ENCODE data around the gene AKAP1. TPM values are rescaled to one million over a fixed set of nuclear protein-coding genes. Genes with fewer than 3 reads are reported as not detected.
A peak's percentile ranks its signal among the peaks of the same experiment; 100 is the strongest.

Gene AKAP1, protein sequence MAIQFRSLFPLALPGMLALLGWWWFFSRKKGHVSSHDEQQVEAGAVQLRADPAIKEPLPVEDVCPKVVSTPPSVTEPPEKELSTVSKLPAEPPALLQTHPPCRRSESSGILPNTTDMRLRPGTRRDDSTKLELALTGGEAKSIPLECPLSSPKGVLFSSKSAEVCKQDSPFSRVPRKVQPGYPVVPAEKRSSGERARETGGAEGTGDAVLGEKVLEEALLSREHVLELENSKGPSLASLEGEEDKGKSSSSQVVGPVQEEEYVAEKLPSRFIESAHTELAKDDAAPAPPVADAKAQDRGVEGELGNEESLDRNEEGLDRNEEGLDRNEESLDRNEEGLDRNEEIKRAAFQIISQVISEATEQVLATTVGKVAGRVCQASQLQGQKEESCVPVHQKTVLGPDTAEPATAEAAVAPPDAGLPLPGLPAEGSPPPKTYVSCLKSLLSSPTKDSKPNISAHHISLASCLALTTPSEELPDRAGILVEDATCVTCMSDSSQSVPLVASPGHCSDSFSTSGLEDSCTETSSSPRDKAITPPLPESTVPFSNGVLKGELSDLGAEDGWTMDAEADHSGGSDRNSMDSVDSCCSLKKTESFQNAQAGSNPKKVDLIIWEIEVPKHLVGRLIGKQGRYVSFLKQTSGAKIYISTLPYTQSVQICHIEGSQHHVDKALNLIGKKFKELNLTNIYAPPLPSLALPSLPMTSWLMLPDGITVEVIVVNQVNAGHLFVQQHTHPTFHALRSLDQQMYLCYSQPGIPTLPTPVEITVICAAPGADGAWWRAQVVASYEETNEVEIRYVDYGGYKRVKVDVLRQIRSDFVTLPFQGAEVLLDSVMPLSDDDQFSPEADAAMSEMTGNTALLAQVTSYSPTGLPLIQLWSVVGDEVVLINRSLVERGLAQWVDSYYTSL
- total RNA-seq = 10 to 100 TPM; 27.0 to 29.8 TPM

DNA sequence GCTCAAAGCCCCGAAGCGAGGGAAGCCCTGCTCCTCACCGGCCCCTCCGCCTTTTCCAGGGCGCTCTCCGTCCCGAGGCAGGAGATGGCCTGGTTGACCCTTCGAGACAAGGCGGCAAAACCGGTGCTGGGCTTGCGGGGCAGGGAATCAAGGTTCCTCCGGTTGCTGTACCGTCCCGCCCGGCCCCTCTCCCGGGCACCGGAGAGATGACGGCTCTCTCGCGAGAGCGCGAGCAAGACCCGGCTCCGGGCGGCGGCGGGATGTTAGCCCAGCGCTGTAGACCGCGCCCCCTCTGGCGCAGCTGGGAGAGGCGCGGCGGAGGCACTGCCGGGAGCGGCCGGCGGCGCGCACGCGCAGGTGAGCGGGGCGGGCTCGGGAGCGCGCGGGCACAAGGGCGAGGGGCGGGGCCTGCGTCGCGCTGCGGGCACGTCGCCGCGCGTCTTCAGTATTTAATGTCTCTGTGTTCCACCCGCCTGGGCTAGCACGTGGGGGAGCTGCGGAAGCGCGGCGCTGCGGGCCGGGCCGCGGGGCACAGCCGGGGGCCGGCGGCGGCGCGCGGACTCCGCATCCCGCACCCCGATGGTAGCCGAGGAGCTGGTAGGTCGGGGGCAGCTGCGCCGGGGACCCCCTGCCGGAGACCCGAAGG lies at the start of gene AKAP1:
TSS of gene AKAP1 (plus strand) at position 445 of the 646 bp plus-strand sequence. CDS start 20,219 bp downstream, outside the sequence.
- Mint-ChIP-seq H3K36me3 (ENCODE audit: low read depth) (peaks cover 9% of the 10 kb centered on the region), H3K4me1 (peaks cover 44% of the 10 kb centered on the region), H3K4me3 (peak within 1 kb of the TSS; percentile 81), H3K27me3 (no peaks in the 10 kb centered on the region), H3K27ac (peak within 1 kb of the TSS; percentile 87), H3K9me3 (ENCODE audit: low read depth) (no peaks in the 10 kb centered on the region)
- ChIA-PET POLR2A (interaction anchor here (1.6 kb wide), 1 partner anchor 13 kb away, joined by 5 read pairs; no protein-coding TSS in a partner anchor), CTCF (interaction anchor here (0.7 to 1.6 kb wide), 4 partner anchors 12 to 204 kb away, joined by 3 to 5 read pairs (median 3); no protein-coding TSS in a partner anchor)
- intact Hi-C loops (cut with DNase I, micrococcal nuclease) = loop anchor here (1.0 to 10.0 kb wide), 11 partner anchors 107 to 1134 kb away; partner anchors contain the start of genes C17orf67 (in 2 of the 2), MRPS23 (in 2 of the 2), SCPEP1 (in 2 of the 2) and COIL (in 1 of the 2)
- ATAC-seq (peak; percentile 96), DNase-seq (peak; percentile 97)

DNA sequence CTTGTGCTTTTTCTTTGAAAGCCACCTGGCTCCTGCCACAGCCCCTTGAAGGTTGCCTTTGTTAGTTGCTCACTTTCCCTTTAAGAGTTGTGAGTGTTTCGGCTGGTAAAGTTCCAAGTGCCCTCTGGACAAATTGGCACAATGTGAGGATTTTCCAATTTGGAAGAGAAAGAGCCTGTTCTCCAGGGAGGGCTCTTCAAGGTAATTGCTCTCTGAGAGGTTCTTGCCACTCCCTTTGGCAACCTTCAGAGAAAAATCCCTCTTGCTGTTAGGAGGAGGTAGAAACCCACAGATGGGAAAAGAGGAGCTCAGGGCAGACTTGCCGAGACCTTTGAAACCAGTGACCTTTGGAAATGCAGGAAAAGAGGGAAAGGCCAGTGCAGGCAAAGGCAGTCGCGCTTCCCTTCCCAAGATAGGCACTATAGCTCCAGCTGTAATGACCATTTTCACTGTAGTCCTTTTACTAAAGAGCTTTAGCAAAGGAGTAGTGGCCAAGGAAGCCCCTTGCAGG lies 49.0 kb upstream of the AKAP1 start:
- no peaks in the 10 kb centered on the region for H3K9me3 Mint-ChIP-seq (ENCODE audit: low read depth)
- no peaks in the 10 kb centered on the region for H3K4me1 Mint-ChIP-seq
- H3K27me3 Mint-ChIP-seq = peaks cover 29% of the 10 kb centered on the region
- intact Hi-C loops (cut with DNase I, micrococcal nuclease) = no loop called here
- ChIA-PET POLR2A (no interaction called here), CTCF (interaction anchor here (1.2 to 1.4 kb wide), 2 partner anchors 10 to 27 kb away, joined by 3 to 7 read pairs; no protein-coding TSS in a partner anchor)
- H3K27ac Mint-ChIP-seq = no peak overlapping the region
- ATAC-seq (no peak), DNase-seq (no peak)
- no peaks in the 10 kb centered on the region for H3K36me3 Mint-ChIP-seq (ENCODE audit: low read depth)
- no peak overlapping the region for H3K4me3 Mint-ChIP-seq

DNA sequence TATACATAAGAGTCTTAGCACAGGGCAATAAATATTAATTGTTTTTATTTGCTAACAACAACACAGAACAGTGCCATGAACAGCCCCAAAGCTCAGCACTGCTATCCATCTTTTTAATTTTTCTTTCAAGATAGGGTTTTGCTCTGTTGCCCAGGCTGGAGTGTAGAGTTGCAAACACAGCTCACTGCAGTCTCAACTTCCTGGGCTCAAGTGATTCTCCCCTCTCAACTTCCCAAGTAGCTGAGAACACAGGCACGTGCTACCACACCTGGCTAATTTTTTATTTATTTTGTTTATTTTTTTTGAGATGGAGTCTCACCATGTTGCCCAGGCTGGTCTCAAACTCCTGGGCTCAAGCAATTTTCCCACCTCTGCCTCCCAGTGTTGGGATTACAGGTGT lies 47.6 kb upstream of the AKAP1 start:
- H3K27me3 Mint-ChIP-seq = peaks cover 35% of the 10 kb centered on the region

DNA sequence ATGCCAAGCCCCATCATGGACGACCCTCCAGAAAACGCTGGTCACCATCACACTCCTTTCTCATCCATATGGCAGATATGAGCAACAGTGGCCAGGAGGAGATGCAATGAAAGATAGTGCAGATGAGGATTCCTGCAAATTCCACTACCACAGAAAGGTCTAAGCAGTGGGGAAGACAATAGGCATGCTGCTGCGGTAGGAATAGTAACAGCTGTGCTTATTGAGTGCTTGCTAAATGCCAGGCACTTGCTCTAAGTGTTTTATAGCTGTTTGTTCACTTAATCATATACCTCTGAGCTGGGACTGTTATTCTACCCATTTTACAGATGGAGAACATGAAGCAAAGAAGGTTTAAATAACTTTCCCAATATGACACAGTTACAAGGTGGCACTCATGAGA lies 46.6 kb upstream of the AKAP1 start:
- Mint-ChIP-seq H3K9me3 (ENCODE audit: low read depth) (no peaks in the 10 kb centered on the region), H3K4me1 (no peaks in the 10 kb centered on the region), H3K27ac (no peak overlapping the region), H3K4me3 (no peak overlapping the region), H3K36me3 (ENCODE audit: low read depth) (no peaks in the 10 kb centered on the region), H3K27me3 (peaks cover 43% of the 10 kb centered on the region)
- intact Hi-C loops (cut with DNase I, micrococcal nuclease) = no loop called here
- CTCF ChIA-PET = interaction anchor here (1.8 kb wide), 1 partner anchor 29 kb away, joined by 7 read pairs; no protein-coding TSS in a partner anchor
- DNase-seq (no peak), ATAC-seq (no peak)
- POLR2A ChIA-PET = no interaction called here

More for the DNA sequence above, 47.6 kb upstream of the AKAP1 start:
- ChIA-PET CTCF (interaction anchor here (0.6 to 1.8 kb wide), 4 partner anchors 9 to 890 kb away, joined by 3 to 7 read pairs (median 3); no protein-coding TSS in a partner anchor), POLR2A (no interaction called here)
- Mint-ChIP-seq H3K9me3 (ENCODE audit: low read depth) (no peaks in the 10 kb centered on the region), H3K36me3 (ENCODE audit: low read depth) (no peaks in the 10 kb centered on the region), H3K4me3 (no peak overlapping the region), H3K4me1 (no peaks in the 10 kb centered on the region), H3K27ac (no peak overlapping the region)
- no peak for ATAC-seq
- no peak for DNase-seq
- intact Hi-C loops (cut with DNase I, micrococcal nuclease) = no loop called here

DNA sequence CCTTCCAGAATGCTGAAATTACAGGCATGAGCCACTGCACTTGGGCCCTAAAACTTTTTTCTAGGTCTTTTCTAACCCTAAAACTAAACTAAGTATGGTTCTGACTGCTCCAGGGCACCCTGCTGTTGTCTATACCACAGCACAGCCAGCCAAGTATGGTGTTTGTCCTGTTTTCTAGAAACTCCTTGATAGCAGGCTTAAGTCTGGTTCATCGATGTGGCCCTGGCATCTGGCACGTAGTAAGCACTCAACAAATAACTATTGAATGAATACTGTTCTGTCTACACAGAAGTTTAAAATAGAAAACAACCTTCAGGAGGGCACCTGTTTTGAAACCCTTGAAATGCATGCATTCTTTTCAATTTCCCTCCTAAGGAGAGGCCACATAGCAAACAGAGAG lies 44.5 kb upstream of the AKAP1 start:
- Mint-ChIP-seq H3K27me3 (peaks cover 57% of the 10 kb centered on the region), H3K4me3 (no peak overlapping the region), H3K27ac (no peak overlapping the region), H3K4me1 (peaks cover 5% of the 10 kb centered on the region), H3K36me3 (ENCODE audit: low read depth) (no peaks in the 10 kb centered on the region), H3K9me3 (ENCODE audit: low read depth) (no peaks in the 10 kb centered on the region)
- no peak for ATAC-seq
- ChIA-PET CTCF (no interaction called here), POLR2A (interaction anchor here (0.6 kb wide), 1 partner anchor 213 kb away, joined by 12 read pairs; no protein-coding TSS in a partner anchor)
- intact Hi-C loops (cut with DNase I, micrococcal nuclease) = no loop called here
- DNase-seq = no peak

DNA sequence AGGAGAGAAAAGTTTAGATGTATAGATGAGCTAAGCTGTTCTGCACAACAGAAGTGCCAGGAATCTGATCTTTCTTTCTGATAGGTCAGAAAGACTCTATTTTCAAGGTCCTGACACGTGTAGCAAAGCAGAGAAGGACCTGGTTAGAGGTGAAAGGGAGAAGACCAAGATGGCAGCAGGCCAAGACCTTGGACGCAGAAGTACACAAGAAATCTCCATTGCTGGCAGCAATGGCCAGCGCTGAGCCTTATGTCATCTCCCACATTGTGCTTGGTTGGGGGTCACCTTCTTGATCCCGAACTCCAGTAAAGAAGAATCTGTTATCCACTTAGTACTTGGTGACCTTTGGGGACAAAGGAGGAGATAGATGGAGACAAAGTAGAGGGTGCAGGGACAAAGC lies 41.8 kb upstream of the AKAP1 start:
- H3K27me3 Mint-ChIP-seq = peaks cover 55% of the 10 kb centered on the region

DNA sequence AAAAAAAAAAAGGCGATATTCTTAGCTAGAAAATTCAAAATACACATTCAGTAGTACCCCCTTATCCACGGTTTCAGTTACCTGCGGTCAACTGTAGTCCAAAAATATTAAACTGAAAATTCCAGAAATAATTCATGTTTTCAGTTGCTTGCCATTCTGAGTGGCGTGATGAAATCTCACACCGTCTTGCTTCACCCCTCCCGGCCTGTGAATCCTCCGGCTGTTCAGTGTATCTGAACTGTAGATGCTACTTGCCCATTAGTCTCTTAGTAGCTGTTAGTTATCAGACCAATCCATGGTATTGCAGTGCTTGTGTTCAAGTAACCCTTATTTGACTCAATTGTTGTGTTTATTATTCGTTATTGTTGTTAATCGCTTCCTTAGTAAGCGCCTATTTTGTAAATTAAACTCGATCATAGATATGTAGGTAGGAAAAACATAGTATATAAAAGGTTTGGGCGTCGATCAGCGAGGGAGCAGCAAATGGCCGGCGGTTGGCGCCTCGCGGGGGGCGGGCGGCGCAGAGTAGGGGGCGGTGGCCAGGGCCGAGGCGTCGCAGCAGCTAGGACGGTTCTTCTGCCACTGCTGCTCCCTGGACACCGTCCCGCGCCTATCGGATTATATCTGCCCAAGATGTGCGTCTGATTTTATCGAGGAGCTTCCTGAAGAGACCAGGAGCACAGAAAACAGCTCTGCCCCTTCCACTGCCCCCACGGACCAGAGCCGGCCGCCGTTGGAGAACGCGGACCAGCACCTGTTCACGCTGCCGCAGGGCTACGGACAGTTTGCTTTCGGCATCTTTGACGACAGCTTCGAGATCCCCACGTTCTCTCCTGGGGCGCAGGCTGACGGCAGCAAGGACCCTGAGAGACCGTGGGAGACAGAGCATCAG lies 39.8 kb upstream of the AKAP1 start:
- ATAC-seq (peak; percentile 8), DNase-seq (no peak)
- intact Hi-C loops (cut with DNase I, micrococcal nuclease) = no loop called here
- Mint-ChIP-seq H3K4me3 (peak overlapping the region; percentile 60), H3K36me3 (ENCODE audit: low read depth) (no peaks in the 10 kb centered on the region), H3K4me1 (peaks cover 18% of the 10 kb centered on the region), H3K27me3 (peaks cover 46% of the 10 kb centered on the region), H3K9me3 (ENCODE audit: low read depth) (no peaks in the 10 kb centered on the region), H3K27ac (no peak overlapping the region)
- ChIA-PET CTCF (interaction anchor here (0.6 to 1.7 kb wide), 4 partner anchors 8 to 42 kb away, joined by 4 to 5 read pairs (median 4); no protein-coding TSS in a partner anchor), POLR2A (no interaction called here)

More for the DNA sequence above, 41.8 kb upstream of the AKAP1 start:
- POLR2A ChIA-PET = no interaction called here
- Mint-ChIP-seq H3K4me1 (peaks cover 18% of the 10 kb centered on the region), H3K9me3 (ENCODE audit: low read depth) (no peaks in the 10 kb centered on the region), H3K36me3 (ENCODE audit: low read depth) (no peaks in the 10 kb centered on the region), H3K4me3 (no peak overlapping the region), H3K27ac (no peak overlapping the region)
- CTCF ChIA-PET = interaction anchor here (0.7 kb wide), 1 partner anchor 64 kb away, joined by 3 read pairs; no protein-coding TSS in a partner anchor
- ATAC-seq (no peak), DNase-seq (no peak)
- intact Hi-C loops (cut with DNase I, micrococcal nuclease) = no loop called here

DNA sequence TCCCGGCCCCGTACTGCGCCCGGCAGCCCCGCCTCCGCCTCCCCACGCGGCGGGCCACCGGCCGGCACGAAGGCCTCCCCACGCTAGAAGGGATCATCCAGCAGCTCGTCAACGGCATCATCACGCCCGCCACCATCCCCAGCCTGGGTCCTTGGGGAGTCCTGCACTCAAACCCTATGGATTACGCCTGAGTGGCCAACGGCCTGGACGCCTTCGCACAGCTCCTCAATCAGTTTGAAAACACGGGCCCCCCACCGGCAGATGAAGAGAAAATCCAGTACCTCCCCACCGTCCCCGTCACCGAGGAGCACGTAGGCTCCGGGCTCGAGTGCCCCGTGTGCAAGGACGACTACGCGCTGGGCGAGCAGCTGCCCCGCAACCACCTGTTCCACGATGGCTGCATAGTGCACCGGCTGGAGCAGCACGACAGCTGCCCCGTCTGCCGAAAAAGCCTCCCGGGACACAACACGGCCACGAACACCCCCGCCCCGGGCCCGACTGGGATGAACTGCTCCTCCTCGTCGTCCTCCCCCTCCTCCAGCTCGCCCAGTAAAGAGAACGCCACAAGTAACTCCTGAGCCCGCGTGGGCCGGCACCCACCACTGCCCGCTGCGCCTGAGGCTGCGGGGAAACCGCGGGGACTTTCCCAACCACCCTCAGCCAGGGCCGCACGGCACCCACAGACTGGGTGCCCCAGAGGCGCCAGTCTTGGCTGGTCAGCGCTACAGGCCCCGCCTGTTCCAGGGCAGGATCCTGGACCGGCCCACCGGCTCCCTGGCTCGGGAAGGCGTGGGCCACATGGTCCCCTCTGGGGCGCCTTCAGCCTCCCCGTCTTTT lies 39.0 kb upstream of the AKAP1 start:
- ChIA-PET CTCF (interaction anchor here (0.9 to 1.7 kb wide), 4 partner anchors 8 to 40 kb away, joined by 3 to 5 read pairs (median 4); no protein-coding TSS in a partner anchor), POLR2A (no interaction called here)
- Mint-ChIP-seq H3K27me3 (peaks cover 47% of the 10 kb centered on the region), H3K4me3 (peak overlapping the region; percentile 60), H3K9me3 (ENCODE audit: low read depth) (no peaks in the 10 kb centered on the region), H3K4me1 (peaks cover 18% of the 10 kb centered on the region), H3K36me3 (ENCODE audit: low read depth) (no peaks in the 10 kb centered on the region), H3K27ac (peak overlapping the region; percentile 58)
- DNase-seq (peak; percentile 62), ATAC-seq (peak; percentile 74)
- intact Hi-C loops (cut with DNase I, micrococcal nuclease) = no loop called here

DNA sequence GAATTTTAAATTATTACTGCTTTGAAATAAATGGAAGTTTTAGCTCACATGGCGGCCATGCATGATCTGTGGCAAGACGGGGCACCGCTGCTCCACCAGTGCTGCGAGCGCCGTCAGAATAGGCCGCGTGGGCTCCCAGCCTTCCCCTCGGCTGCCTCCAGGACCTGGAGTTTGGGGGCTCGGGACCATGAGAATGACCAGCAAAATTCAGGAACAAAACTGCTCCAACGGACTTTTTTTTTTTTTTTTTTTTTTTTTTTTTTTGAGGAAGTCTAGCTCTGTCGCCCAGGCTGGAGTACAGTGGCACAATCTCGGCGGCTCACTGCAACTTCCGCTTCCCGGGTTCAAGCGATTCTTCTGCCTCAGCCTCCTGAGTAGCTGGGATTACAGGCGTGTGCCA lies 38.3 kb upstream of the AKAP1 start:
- H3K27ac Mint-ChIP-seq = no peak overlapping the region
- intact Hi-C loops (cut with DNase I, micrococcal nuclease) = no loop called here
- no peaks in the 10 kb centered on the region for H3K36me3 Mint-ChIP-seq (ENCODE audit: low read depth)
- ATAC-seq (no peak), DNase-seq (no peak)
- H3K27me3 Mint-ChIP-seq = peaks cover 41% of the 10 kb centered on the region
- no peaks in the 10 kb centered on the region for H3K9me3 Mint-ChIP-seq (ENCODE audit: low read depth)
- H3K4me3 Mint-ChIP-seq = no peak overlapping the region
- ChIA-PET POLR2A (no interaction called here), CTCF (interaction anchor here (0.9 to 1.7 kb wide), 2 partner anchors 10 to 40 kb away, joined by 3 to 4 read pairs; no protein-coding TSS in a partner anchor)
- H3K4me1 Mint-ChIP-seq = peaks cover 18% of the 10 kb centered on the region
